Measurements from ENCODE around the gene NKX2-2.

NKX2-2 gene

DNA sequence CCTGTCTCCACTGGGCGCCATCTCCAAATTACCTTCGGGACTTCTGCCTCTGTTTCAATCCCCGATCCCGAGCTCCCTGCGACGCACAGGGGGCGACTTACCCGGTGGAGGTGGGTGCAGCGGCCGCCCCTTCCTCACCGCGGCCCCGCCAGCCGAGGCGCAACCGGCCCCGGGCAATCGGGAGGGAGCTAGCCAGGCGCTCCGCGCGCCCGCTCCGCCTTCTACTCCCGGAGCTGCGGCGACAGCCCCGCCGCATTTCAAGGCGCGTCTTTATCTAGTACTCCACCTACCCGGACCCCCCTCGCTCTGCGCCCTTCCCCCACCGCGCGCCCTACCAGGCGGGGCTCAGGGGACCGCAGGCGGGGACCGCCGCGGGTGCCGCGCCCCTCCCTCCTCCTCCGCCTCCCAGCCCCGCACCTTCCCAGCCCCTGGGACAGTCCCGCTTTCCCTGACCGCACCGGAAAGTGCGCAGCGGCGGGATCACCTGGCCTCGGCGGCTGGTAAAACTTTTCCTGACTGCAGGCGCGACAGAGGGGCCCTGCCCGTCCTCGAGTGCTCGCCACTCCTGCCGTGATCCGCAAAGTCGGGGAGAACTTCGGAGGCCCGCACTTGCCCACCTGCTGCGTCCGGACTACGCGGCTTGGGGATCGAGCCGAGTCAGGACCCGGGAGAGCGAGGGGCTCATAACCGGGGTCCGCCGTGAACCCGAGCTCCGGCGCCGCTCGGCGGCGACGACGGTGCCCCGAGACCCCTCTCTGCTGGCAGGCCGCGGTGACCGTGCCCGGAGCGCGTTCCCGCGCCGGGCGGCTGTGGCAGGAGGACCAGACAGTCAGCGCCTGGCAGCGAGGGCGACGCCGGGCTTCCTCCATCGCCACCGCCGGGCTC, 8.0 kb upstream of the NKX2-2 start:
- DNase-seq, result no peak

DNA sequence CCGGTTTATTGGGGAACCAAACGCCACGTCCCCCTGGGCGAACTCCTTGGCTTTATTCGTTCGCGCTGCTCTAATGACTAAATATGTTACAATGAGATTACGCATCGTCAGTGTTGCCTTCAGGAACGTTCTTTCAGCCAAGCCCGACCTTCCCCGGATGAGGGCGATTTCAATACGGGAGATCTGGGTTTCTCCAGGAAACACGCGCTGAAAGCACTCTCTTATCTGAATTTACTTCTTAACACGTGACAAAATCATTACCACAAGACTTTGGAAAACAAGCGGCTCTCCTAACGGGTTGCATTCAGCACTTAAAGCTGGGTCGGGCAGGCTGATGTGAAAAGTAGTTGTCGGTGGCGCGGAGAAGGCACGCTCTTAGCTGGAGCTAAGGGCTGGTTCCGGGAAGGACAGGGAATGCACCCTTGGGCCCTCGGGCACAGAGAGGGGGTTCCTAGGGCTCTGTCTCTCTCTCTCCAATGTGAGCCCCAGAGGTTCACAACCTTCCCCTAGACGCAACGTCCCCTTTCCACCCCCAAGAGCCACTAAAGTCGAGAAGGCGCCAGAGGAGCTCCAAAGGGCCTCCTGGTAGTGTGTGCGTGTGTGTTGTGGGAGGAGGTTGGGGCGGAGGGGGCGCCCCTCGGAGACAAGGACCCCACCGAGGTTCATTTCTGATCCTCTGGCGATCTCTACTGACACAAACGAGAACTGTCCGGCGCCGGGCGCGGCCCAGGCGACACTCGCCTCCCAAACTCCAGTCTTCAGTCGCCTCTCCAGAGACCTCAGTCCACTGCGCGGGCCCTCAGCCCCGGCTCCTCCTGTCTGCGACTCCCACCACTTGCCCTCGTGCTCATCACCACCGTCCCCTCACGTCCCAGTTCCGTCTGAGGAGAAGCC, 7.1 kb upstream of the NKX2-2 start:
- DNase-seq, result no peak

DNA sequence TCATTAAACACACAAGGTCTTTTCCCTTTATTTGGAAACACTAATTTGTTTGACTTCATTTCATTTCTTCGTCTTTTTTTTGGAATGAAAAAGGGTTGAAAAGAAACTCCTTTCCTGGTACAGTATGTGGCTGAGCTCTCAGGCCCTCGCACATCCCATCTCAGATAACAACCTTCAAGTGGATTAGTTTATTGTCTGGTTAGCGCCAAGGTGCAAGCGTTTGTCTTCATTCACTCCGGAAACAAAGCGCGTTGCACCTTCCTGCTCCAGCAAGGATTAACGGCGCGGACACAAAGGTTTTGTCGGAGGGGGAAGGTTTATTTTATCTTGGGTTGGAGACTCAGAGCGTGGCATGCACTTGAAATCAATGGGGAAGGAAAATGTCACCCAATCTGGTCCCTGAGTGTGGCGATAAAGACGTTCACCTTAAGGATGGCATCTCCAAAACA, 5.3 kb upstream of the NKX2-2 start:
- DNase-seq, result no peak

DNA sequence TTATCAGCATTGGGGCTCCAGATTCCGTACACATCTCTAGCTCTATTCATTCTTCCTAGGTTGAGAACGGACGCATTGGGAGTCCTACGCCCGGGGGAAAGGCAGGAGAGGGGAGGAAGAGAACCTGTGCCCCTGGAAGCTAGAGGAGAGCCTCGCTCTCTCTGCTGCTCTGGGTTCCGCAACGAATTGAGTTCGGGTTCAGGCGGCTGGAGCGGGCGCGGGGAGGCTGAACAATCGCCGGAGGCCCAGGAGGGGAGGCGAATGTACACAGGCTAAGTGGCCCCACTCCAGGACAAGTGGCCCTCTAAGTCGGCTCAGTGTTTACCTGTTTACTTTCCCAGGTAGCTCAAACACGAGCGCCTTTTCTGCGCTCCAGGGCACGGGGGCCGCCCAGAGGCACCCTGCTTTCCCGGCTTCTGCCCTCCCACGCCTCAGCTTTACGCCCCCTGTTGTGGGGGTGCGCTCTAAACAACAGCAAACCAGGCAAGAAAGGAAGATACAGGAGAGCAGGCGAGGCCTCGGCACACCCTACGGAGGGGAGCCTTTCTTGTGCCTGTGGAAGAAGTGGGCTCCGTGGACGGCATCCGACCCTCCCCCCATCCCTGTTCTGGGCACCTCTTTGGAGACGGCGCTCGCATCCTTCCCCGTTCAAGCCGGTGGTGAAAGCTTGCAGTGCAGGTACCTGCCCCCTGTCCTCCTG, 4.6 kb upstream of the NKX2-2 start:
- no peak for DNase-seq

DNA sequence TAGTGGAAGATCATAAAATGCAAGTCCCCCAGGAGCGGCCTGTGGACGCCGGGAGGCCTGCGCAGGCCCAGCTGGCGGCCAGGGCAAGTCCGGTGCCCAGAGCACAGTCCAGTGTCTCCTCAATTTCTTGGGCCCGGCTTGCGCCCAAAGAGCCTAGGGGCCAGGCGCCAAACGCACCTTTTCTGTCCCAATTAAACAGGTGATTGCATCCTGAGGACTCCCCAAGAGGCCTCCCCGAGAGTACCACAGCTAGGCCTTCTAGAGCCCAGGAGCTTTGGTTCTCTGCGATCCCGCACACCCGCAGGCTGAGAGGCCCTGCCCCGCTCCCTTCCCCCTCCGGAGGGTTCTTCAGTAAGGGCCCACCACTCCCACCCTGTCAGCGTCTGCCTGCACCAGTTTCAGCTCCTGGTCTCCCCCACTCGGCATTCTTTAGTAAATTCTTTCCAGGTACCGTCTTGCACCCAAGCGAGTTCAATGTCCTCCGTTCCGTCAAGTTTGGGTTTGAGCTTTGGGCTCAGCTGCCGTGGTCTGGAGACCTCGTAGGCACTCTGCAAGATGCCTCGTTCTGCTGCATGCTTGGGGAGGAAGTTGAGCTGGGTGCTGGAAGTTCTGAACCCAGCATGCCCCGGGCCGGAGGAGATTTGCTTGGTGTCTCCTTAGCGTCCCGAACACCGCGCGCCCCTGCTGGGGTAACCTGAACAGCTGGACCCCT, 3.9 kb upstream of the NKX2-2 start:
- DNase-seq, result no peak

DNA sequence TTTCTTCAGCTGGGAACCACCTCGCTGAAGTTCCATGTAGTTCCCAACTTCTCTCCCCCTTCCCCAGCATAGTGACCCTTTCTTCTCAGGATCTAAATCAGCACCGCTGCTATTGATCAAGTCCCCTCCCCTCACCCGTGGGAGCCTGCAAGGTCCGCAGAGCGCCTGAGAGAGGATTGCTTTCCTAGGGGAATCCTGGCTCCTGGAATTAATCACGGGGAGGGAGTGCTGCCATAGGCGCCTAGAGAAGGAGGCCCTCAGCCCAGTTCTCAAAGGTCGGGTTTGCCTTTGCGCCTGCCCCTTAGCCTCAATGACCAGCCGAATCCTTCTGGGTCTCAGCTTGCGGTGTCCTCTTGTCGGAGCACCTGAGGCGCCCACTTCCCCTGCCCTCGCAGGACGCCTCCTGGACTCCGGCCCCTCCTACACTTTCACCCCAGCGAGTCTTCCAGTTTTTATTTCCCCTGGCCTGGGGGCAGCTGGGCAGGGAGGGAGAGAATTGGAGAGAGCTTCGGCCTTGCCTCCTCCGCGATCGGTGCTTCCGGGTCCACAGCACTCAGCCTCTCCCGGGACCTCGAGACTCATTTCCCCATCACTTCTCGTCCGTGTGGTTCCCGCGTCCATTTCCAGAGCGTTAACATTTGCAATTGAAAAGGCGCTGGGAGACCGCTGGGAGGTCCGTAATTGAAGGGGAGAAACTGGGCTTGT, 3.1 kb upstream of the NKX2-2 start:
- no peak for DNase-seq

DNA sequence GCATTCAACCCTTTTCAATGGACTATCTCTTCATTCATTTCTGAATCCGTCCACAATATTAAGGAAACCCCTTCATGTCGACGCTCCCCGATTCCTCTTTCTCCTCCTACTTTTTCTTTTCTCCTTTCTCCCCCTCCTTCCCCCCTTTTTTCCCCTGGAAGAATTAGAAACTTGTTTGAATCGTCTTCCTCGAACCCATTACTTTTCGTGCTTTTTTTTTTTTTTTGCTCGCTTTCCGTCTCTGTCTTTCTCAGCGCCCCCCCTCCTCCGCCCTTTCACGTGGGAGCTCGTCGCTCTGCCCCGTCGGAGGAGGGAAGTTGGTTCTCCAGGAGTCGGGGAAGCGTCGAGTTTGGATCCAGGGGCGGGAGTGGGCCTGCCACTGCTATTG, 2.3 kb upstream of the NKX2-2 start:
- no peak for DNase-seq

DNA sequence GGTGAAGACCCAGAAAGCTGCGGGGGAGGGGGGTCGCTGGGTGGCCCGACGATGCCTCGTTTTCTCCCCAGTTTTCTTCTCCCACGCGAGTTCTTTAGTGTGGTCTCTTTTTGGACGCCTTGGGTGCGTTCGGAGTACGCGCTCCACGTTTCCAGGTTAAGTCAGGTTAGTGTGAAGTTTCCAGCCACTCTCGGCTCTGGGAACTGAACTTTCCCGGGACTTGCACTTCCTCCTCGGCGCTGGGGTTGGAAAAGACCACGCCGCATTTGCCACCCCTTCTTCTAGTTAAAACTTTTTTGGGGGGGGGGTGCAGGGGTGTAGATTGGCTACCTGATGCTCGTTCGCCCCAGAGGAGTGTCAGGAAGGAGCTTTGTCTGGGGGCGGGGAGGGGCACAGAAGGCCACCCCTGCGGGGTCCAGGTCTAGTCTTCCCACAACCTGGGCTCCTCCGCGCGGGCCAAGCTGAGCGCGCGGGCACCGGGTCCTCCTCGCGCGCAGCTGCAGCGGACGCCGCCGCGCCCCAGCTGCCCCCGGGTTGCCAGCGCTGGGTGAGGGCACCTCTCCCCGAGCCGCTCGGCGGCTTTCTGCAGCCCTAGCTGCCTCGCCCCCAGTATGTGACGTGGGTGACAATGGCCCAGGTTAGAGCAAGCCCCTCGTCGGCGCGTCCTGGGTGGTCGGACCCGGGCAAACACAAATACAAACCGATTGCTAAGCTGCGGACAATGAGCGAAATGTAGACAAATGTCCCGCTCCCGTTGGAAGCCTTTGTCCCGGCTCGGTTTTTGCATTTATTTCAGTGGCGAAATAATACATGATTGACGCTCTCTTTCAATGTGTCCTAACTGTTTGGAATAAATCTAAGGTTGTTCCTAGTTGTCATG, 1.7 kb upstream of the NKX2-2 start:
- no peak for DNase-seq

DNA sequence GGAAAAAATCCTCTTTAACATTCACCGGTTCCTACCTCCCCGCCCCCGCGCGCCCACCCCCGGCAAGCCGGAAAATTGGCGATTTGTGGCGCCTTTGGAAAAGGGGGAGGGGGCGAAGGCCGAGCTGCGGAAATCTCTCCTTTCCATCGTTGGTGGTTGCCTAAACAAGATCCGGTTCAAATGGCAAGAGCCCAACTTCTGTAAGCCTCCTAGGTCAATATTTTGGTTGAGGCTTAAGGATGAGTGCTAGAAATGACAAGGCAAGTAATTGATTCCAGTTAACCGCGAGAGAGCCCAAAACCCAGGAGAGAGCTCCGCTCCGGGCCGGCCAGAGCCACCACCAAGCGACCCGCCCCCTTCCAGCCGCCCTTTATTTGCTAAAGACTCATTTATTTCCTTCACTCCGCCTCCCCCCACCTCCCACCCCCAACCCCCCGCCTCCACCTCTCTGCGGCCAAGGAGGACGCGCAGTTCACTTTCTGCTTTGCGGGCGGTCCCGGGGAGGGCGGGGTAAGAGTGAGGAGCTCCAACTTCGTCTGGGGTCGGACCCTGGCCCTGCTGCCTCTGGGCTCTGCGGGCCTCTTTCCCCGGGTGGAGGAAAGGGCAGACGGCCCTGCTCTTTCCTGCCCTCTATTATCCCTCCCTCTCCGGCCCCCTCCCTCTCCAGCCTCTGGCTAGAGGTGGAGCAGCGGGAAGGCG, 838 bp upstream of the NKX2-2 start:
- DNase-seq, result no peak

DNA sequence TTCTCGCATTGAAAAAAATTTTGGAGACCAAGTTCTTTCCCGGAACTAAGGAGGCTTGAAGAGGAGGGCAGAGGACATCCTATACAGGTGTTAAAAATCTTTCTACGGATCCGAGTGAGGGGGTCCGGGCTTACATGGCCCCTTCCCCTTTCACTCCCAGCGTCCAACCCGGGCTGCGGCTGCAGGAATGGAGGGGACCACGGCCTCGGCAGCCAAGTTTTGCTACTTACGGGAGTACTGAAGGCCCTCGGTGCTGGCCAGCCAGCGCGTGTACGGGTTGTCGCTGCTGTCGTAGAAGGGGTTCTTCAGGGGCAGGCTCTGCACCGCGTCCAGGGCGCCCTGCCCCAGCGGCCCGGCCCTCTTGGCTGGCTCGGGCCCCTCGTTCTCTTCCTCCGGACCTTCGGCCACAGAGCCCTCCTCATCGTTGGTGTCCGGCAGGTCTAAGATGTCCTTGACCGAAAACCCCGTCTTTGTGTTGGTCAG, 642 bp downstream of the NKX2-2 start:
- no peak for DNase-seq

DNA sequence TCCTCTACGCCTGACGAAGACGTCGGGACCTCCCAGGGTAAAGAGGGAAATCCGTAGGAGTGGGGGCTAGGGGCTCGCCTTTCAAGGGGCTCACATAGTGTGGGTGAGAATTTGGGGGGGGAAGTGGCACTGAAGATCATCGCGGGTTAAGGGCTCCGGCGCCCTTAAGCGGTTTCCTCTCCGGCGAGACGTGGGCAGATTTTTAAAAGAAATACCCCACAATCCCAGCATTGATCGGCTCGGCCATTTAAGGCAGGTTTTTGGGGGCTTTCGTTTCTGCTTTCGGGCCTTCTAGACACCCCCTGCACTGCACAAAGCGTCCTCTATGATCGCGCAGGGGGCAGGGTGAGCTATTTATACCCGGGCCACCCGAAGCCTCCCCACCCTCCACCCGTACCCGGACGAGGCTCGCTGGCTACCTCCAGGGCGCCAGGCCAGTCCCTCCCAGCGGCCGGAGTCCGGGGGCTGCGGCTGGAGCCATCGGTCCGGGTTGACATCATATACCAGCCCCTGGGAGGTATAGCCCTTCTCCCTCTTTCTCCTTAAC, 1.2 kb downstream of the NKX2-2 start:
- DNase-seq, result no peak

DNA sequence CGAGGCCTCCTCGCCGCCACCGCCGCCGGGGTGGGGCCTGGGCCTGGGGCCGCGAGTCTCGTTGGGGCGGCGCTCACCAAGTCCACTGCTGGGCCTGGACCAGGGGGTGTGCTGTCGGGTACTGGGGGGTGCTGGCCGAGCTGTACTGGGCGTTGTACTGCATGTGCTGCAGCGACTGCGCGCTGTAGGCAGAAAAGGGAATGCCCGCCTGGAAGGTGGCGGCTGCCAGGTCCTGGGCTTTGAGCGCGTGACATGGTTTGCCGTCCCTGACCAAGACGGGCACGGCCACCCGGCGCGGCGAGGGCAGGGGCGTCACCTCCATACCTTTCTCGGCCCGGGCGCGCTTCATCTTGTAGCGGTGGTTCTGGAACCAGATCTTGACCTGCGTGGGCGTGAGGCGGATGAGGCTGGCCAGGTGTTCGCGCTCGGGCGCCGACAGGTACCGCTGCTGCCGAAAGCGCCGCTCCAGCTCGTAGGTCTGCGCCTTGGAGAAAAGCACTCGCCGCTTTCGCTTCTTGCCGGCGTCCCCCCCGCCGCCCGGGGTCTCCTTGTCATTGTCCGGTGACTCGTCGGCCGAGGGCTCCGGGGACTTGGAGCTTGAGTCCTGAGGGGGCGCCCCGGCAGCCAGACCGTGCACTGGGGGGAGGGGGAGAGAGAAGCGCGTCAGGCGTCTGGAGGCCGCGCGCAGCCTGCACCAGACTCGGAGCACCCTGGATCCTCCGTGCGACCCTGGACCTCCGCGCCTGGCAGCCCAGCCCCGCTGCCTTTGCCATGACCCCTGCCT, 1.8 kb downstream of the NKX2-2 start:
- DNase-seq, result no peak

DNA sequence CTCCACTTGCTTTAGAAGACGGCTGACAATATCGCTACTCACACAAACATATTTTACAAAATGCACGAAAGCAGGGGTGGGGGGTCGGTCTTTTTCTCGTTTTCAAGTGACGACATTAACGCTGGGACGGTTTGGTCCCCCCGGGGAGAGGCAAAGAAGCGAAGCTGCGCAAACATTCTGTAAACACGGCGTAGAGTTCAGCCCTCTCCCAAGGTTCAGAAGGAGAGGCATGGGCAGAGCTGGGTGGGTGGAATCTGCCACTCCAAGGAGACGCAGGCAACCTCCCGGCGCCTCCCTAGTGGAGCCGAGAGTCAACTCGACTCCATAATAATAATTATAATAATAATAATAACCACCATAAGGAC, 2.4 kb downstream of the NKX2-2 start:
- no peak for DNase-seq

DNA sequence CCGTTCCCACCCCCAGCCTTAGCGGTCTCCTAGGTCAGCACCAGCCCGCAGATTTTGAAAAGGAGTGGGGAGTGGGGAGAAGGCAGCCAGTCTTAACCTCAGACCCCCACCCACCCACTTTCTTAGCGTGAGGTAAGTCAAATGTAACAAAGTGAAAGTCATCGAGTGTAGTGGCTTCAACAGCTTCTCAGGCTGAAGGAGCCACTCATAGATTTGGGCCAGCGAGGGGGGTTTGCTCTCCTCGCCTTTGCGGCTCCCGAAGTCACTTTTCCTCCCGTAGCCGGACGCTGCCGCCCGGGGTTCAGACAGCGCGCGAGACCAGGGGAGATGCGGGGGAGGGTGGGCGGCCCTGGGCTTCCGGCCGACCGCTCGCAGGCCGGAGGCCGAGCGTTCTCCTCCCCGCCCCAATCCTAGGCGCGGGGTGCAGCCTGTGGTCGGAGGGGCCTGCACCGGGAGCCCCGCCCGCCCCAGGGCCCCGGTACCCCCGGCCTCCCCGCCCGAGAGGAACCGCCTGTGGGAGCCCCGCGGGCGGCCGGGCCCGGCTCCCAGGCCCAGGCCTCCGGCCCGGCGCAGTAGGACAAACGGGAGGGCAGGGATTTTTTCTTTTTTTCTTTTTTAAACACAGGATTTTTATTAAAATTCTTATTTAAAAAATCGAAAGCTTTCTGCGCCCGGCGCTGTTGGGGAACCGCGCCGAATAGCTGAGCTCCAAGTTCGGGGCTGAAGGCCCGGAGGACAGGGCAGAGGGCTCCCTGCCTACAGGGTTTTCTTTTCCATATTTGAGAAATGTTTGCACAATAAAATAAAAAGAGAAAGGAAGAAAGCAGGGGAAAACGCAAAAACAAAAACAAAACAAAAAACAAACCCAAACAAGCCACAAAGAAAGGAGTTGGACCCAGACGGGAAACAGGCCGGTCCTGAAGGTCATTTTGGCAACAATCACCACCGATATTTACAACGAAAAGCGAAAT, 3.2 kb downstream of the NKX2-2 start:
- DNase-seq, result no peak

DNA sequence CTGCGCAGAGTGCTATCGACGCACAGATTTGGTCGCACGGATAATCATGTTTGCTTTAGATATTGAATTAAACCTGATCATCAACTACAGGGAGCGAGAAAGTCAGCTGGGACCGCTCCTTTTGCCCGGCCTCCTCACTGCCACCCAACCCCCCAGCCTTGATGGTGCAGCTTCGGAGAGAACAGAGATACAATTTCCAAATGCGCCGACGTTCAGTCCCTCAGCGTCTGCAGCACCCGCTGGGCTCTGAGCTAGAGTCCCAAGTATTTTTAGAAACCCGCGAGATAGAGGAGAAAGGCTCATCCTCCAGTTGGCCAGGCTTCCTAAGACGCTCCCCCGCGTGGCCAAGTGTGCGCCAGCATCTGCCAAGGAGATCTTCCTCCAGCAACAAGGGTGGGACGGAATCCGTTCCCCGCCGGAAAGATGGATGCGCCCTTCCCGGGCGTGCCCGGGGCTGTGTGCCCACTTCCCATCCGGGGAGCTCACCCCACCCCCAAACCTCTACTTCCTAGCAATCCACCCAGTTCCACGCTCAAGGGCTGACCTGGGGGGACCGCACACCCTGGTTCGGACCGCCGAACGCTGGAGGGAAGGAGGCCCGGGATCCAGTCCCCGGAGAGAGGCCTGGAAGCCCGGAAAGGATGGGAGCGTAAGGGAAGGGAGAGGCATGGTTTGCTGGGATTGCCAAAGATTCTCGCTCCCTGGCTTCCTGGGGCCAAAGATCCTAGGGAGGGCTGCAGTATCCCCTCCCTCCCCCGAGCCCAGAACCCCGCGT, 4.1 kb downstream of the NKX2-2 start:
- DNase-seq, result no peak

DNA sequence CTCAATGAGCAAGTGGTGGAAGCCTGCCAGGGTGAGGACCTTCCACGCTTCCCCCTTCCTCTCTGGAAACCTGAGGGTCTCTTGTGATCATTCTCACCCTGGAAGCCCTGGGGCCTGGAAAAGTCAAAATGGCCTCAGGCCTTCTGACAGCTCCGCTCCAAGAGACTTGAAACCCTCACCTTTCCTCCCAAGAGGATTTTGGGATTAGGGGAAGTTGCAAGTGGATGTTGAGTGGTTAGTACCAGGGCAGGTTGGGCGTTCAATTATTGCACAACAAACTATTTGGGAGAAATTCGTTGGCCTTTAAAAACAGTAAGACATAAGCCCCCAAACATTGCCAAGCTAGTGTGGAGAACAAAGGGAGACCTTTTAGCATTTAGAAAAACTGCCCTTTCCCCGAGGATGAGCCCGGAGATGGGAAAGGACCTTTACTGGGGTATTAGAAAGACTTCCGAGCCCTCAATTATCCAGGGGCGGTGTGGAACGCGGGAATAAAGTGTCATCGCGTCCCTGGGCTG, 4.7 kb downstream of the NKX2-2 start:
- no peak for DNase-seq

All from activated gamma-delta T cell (primary cell).